Activated B cell treated with CpG ODN at 0.5 μM for 24 hours (primary cell): ENCODE results near the gene CERT1. TPM values are rescaled to one million over a fixed set of nuclear protein-coding genes. Genes with fewer than 3 reads are reported as not detected.

Experiments used
- ATAC-seq: fragments of 200-7000 bp; cut with Tn5 transposase; one replicate; pipeline ENCODE4 v1.10.0; 2021; ENCODE audit warnings: low read depth, mild to moderate bottlenecking, moderate library complexity
- CTCF ChIA-PET: fragments of 350-600 bp; sonication (Branson Sonifier 250); formaldehyde crosslinking; loops from one replicate; lab custom pipeline; 2021; ENCODE audit warnings: antibody characterized with exemption; lab: Charles Lee
- POLR2A ChIA-PET: fragments of 350-600 bp; sonication (Branson Sonifier 250); formaldehyde crosslinking; loops from one replicate; lab custom pipeline; 2021; ENCODE audit warnings: antibody characterized with exemption; lab: Charles Lee
- DNase-seq: peaks from one replicate; pipeline ENCODE4 v3.0.0; 2022
- H3K27ac Mint-ChIP-seq: one replicate; pipeline ENCODE4 v1.8.0; 2020; ENCODE audit warnings: mixed read lengths
- H3K27me3 Mint-ChIP-seq: one replicate; pipeline ENCODE4 v1.8.0; 2021; ENCODE audit warnings: mixed read lengths
- H3K36me3 Mint-ChIP-seq: one replicate; pipeline ENCODE4 v1.8.0; 2021; ENCODE audit warnings: low read depth, mixed read lengths
- H3K4me1 Mint-ChIP-seq: one replicate; pipeline ENCODE4 v1.8.0; 2021; ENCODE audit warnings: mixed read lengths
- H3K4me3 Mint-ChIP-seq: one replicate; pipeline ENCODE4 v1.8.0; 2020; ENCODE audit warnings: mild to moderate bottlenecking, mixed read lengths
- H3K9me3 Mint-ChIP-seq: one replicate; pipeline ENCODE4 v1.8.0; 2020; ENCODE audit warnings: mixed read lengths
- intact Hi-C: fragments of 100-400 bp; cut with micrococcal nuclease; formaldehyde crosslinking; loops from one replicate; pipeline ENCODE4 v1.15.1; 2024
- total RNA-seq: library from RNA; stranded (reverse); gene quantifications from 2 replicates; pipeline ENCODE4 v1.2.3, GENCODE V29; 2022
- TF ChIP-seq, protein P1 (sequence below): fragments of 200-600 bp; IDR thresholded peaks from one replicate; pipeline ENCODE4 v1.8.0; 2022; ENCODE audit warnings: antibody characterized with exemption, mild to moderate bottlenecking

Gene CERT1
- total RNA-seq, 1 donor from 2014 or later = 49.5 TPM

DNA sequence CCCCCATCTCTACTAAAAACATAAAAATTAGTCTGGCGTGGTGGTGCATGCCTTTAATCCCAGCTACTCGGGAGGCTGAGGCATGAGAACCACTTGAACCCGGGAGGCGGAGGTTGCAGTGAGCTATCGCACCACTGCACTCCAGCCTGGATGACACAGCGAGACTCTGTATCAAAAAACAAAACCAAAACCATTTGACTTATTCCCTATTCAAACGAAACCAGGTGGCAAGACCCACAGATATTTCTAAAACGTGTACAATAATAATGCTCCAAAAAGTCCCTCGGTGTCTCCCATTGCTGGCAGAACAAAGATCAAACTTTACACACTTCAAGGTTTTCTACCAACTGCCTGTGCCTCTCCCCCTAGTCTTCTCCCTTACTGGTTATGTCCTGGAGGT, 144.6 kb downstream of the CERT1 start:
- no peak for DNase-seq
- H3K27me3 Mint-ChIP-seq = no peaks in the 10 kb centered on the region
- peaks cover 25% of the 10 kb centered on the region for H3K36me3 Mint-ChIP-seq
- no peak overlapping the region for H3K4me3 Mint-ChIP-seq
- TF ChIP-seq, protein P1, sequence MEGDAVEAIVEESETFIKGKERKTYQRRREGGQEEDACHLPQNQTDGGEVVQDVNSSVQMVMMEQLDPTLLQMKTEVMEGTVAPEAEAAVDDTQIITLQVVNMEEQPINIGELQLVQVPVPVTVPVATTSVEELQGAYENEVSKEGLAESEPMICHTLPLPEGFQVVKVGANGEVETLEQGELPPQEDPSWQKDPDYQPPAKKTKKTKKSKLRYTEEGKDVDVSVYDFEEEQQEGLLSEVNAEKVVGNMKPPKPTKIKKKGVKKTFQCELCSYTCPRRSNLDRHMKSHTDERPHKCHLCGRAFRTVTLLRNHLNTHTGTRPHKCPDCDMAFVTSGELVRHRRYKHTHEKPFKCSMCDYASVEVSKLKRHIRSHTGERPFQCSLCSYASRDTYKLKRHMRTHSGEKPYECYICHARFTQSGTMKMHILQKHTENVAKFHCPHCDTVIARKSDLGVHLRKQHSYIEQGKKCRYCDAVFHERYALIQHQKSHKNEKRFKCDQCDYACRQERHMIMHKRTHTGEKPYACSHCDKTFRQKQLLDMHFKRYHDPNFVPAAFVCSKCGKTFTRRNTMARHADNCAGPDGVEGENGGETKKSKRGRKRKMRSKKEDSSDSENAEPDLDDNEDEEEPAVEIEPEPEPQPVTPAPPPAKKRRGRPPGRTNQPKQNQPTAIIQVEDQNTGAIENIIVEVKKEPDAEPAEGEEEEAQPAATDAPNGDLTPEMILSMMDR = no peak
- ChIA-PET CTCF (no interaction called here), POLR2A (no interaction called here)
- H3K9me3 Mint-ChIP-seq = no peaks in the 10 kb centered on the region
- peak overlapping the region; percentile 62 for H3K27ac Mint-ChIP-seq
- peaks cover 4% of the 10 kb centered on the region for H3K4me1 Mint-ChIP-seq
- intact Hi-C loops = no loop called here
- ATAC-seq = peak; percentile 37

DNA sequence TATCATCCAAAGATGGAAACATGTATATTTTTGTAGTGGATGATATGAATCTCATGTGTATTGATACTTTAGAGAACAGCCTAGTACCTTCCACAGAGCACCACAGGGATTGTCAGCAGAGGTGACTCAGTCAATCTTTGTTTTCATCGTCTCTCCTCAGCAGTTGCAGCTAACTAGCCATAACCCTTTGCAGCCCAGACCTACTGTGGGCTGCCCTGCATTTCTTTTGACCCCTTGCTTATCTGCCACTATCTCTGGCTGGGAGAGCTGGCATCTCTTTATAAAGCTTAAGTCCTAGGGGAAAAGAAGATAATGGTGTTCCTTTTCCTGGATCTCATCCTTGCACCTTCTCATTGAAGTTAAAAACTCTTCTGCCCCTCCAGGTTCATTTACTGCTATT, 145.7 kb downstream of the CERT1 start:
- ChIA-PET CTCF (no interaction called here), POLR2A (interaction anchor here (0.6 kb wide), 1 partner anchor 29 kb away, joined by 6 read pairs; the partner anchor contains the start of gene HMGCR)
- ATAC-seq (no peak), DNase-seq (no peak)
- intact Hi-C loops = no loop called here
- Mint-ChIP-seq H3K4me1 (peaks cover 4% of the 10 kb centered on the region), H3K4me3 (no peak overlapping the region), H3K36me3 (peaks cover 27% of the 10 kb centered on the region), H3K27me3 (no peaks in the 10 kb centered on the region), H3K9me3 (no peaks in the 10 kb centered on the region), H3K27ac (no peak overlapping the region)
- TF ChIP-seq, protein P1 = no peak

DNA sequence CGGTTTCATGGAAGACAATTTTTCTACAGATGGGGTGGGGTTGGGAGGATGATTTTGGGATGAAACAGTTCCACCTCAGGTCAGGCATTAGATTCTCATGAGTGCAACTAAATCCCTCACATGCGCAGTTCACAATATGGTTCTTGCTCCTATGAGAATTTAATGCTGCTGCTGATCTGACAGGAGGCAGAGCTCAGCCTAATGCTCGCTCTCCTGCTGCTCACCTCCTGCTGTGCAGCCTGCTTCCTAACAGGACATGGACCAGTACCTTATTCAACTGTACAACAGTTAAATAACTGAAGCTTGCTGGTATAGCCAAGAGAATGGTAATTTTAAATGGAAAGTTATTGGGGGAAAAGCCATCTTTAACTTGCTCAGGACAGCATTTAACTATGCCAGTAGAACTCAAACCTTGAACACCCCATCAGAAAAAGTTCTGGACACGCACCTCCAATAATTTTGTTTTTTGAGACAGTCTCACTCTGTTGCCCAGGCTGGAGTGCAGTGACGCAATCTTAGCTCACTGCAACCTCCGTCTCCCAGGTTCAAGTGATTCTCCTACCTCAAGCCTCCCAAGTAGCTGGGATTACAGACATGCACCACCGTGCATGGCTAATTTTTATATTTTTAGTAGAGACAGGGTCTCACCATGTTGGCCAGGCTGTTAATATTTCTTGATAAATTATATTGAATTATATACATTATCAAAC, 146.7 kb downstream of the CERT1 start:
- H3K4me1 Mint-ChIP-seq = peaks cover 4% of the 10 kb centered on the region
- ATAC-seq (no peak), DNase-seq (no peak)
- no peak overlapping the region for H3K4me3 Mint-ChIP-seq
- intact Hi-C loops = no loop called here
- no peaks in the 10 kb centered on the region for H3K9me3 Mint-ChIP-seq
- H3K27ac Mint-ChIP-seq = no peak overlapping the region
- TF ChIP-seq, protein P1 = no peak
- H3K36me3 Mint-ChIP-seq = peaks cover 37% of the 10 kb centered on the region
- ChIA-PET POLR2A (no interaction called here), CTCF (no interaction called here)
- no peaks in the 10 kb centered on the region for H3K27me3 Mint-ChIP-seq

DNA sequence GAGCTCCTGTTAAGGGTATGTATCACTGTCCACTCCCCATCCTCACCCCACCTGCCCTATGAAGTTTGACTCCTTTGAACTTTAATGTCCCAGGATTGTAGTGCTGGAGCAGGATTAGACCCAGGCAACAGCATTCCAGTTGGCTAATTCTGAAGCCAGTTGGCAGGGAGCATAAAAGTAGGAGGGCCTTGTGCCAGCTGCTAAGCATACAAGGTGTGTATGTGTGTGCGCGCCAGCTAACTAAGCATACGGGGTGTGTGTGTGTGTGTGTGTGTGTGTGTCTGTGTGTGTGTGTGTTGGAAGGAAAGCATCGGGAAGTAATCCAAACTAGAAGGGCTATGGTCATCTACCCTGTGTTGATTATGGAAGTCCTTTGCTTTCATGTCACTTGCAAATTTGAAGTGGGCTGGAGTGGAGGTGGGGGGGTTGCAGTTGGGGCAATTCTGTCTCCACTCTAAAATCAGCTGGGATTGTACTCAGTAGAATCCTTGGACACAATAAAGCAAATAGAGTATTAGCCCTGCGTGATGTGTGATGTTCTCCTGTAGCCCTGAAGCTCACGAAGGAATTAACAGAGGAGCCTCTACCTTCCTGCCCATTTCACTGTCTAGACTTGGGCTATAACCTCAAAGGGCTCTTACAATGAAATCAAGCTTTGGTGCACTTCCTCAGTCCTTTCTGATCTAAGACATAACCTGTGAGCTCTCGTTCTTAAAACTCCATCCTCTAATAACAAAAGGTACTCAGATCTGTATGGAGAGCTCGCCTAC, 147.5 kb downstream of the CERT1 start:
- CTCF ChIA-PET = no interaction called here

More for the DNA sequence above, 147.5 kb downstream of the CERT1 start:
- TF ChIP-seq, protein P1 = no peak
- no peak overlapping the region for H3K27ac Mint-ChIP-seq
- DNase-seq (no peak), ATAC-seq (no peak)
- no peaks in the 10 kb centered on the region for H3K9me3 Mint-ChIP-seq
- H3K36me3 Mint-ChIP-seq = peaks cover 40% of the 10 kb centered on the region
- intact Hi-C loops = no loop called here
- no peaks in the 10 kb centered on the region for H3K27me3 Mint-ChIP-seq
- POLR2A ChIA-PET = interaction anchor here (0.5 to 0.6 kb wide), 2 partner anchors 46 to 600 kb away, joined by 3 read pairs; no protein-coding TSS in a partner anchor
- H3K4me1 Mint-ChIP-seq = peaks cover 4% of the 10 kb centered on the region
- no peak overlapping the region for H3K4me3 Mint-ChIP-seq
